OCI-LY1 (cell line): ENCODE measurements around the gene ANKRD33.

ENCODE experiments used
- H2AFZ ChIP-seq: fragments of 200-600 bp; sonication (generic), shearing (Covaris generic); 2 replicates; pipeline ENCODE4 v1.6.0; 2014; ENCODE audit warnings: antibody characterized with exemption, mild to moderate bottlenecking, low read length
- H3F3A ChIP-seq: fragments of 200-600 bp; sonication (generic), shearing (Covaris generic); 2 replicates; pipeline ENCODE4 v1.6.0; 2014; ENCODE audit warnings: mild to moderate bottlenecking, antibody characterized with exemption, low read length, moderate library complexity; ENCODE audit not compliant: insufficient read depth
- H3K27ac ChIP-seq: fragments of 200-600 bp; sonication (generic); 2 replicates; pipeline ENCODE4 v1.5.1; 2014; ENCODE audit warnings: low read length, mixed run types, mild to moderate bottlenecking, low read depth; ENCODE audit not compliant: poor library complexity, severe bottlenecking
- H3K27me3 ChIP-seq: fragments of 200-600 bp; sonication (generic); 2 replicates; pipeline ENCODE4 v1.6.0; 2014; ENCODE audit warnings: antibody characterized with exemption, mild to moderate bottlenecking, low read length, moderate library complexity; ENCODE audit not compliant: insufficient read depth
- H3K36me3 ChIP-seq: fragments of 200-600 bp; sonication (generic); 2 replicates; pipeline ENCODE4 v1.6.1; 2014; ENCODE audit warnings: mild to moderate bottlenecking, antibody characterized with exemption, low read length, moderate library complexity, mixed read lengths; ENCODE audit not compliant: insufficient read depth
- H3K4me1 ChIP-seq: fragments of 200-600 bp; sonication (generic); 2 replicates; pipeline ENCODE4 v1.5.1; 2014; ENCODE audit warnings: mild to moderate bottlenecking, low read length, moderate library complexity; ENCODE audit not compliant: insufficient read depth, severe bottlenecking
- H3K4me2 ChIP-seq: fragments of 200-600 bp; sonication (generic), shearing (Covaris generic); 2 replicates; pipeline ENCODE4 v1.6.1; 2014; ENCODE audit warnings: low read length
- H3K4me3 ChIP-seq: fragments of 200-600 bp; sonication (generic); 2 replicates; pipeline ENCODE4 v1.5.1; 2014; ENCODE audit warnings: low read length, low read depth, mild to moderate bottlenecking, mixed read lengths; ENCODE audit not compliant: poor library complexity, severe bottlenecking
- H3K79me2 ChIP-seq: fragments of 200-600 bp; shearing (Covaris generic); 2 replicates; pipeline ENCODE4 v1.6.1; 2016; ENCODE audit warnings: mixed run types, low read length, mixed read lengths; ENCODE audit not compliant: insufficient read depth
- H3K9ac ChIP-seq: fragments of 200-600 bp; sonication (generic), shearing (Covaris generic); 2 replicates; pipeline ENCODE4 v1.6.1; 2014; ENCODE audit warnings: mild to moderate bottlenecking, low read length, mixed read lengths
- H3K9me2 ChIP-seq: fragments of 200-600 bp; sonication (generic), shearing (Covaris generic); 2 replicates; pipeline ENCODE4 v1.6.1; 2014; ENCODE audit warnings: low read depth, mild to moderate bottlenecking, low read length, mixed read lengths
- H3K9me3 ChIP-seq: fragments of 200-600 bp; shearing (Covaris generic); 2 replicates; pipeline ENCODE4 v1.6.1; 2014; ENCODE audit warnings: low read length, mixed read lengths
- H4K20me1 ChIP-seq: fragments of 200-600 bp; sonication (generic), shearing (Covaris generic); 2 replicates; pipeline ENCODE4 v1.6.0; 2016; ENCODE audit warnings: mild to moderate bottlenecking, low read length; ENCODE audit not compliant: insufficient read depth
- CTCF ChIP-seq: fragments of 200-600 bp; sonication (generic), shearing (Covaris generic); IDR thresholded peaks from 2 replicates; pipeline ENCODE4 v1.5.1; 2017; ENCODE audit warnings: mild to moderate bottlenecking, antibody characterized with exemption, low read length, moderate library complexity, mixed read lengths
- EZH2 ChIP-seq: fragments of 200-600 bp; sonication (generic), shearing (Covaris generic); IDR thresholded peaks from 2 replicates; pipeline ENCODE4 v1.8.0; 2017; ENCODE audit warnings: borderline replicate concordance, mixed run types, mild to moderate bottlenecking, antibody characterized with exemption, low read length, moderate library complexity, mixed read lengths

Gene ANKRD33

GRCh38 chr12:51879102-51879501 is 8.8 kb upstream of the ANKRD33 start:
- Histone ChIP-seq H3K36me3 (no peaks in the 10 kb centered on the region; the same call in 1 of the 2 replicates), H3K4me3 (no peak overlapping the region), H3F3A (no peaks in the 10 kb centered on the region), H3K27ac (no peak overlapping the region), H3K9me2 (no peaks in the 10 kb centered on the region), H3K9ac (no peak overlapping the region), H3K79me2 (no peaks in the 10 kb centered on the region), H3K9me3 (no peaks in the 10 kb centered on the region), H3K4me2 (no peak overlapping the region), H4K20me1 (no peaks in the 10 kb centered on the region), H3K27me3 (no peaks in the 10 kb centered on the region), H2AFZ (no peak overlapping the region), H3K4me1 (no peaks in the 10 kb centered on the region)
- no peak for TF ChIP-seq EZH2
- no peak for TF ChIP-seq CTCF

GRCh38 chr12:51883295-51883694 is 4.6 kb upstream of the ANKRD33 start:
- Histone ChIP-seq H3K9me2 (no peaks in the 10 kb centered on the region), H3K27ac (no peak overlapping the region), H3K9me3 (no peaks in the 10 kb centered on the region), H3K27me3 (no peaks in the 10 kb centered on the region), H3K4me2 (no peak overlapping the region), H3K36me3 (no peaks in the 10 kb centered on the region; the same call in 1 of the 2 replicates), H2AFZ (no peak overlapping the region), H3K79me2 (no peaks in the 10 kb centered on the region), H3K4me3 (no peak overlapping the region), H3K9ac (no peak overlapping the region), H3F3A (no peaks in the 10 kb centered on the region), H4K20me1 (no peaks in the 10 kb centered on the region), H3K4me1 (peaks cover 5% of the 10 kb centered on the region)
- TF ChIP-seq EZH2 (no peak), CTCF (no peak)

DNA sequence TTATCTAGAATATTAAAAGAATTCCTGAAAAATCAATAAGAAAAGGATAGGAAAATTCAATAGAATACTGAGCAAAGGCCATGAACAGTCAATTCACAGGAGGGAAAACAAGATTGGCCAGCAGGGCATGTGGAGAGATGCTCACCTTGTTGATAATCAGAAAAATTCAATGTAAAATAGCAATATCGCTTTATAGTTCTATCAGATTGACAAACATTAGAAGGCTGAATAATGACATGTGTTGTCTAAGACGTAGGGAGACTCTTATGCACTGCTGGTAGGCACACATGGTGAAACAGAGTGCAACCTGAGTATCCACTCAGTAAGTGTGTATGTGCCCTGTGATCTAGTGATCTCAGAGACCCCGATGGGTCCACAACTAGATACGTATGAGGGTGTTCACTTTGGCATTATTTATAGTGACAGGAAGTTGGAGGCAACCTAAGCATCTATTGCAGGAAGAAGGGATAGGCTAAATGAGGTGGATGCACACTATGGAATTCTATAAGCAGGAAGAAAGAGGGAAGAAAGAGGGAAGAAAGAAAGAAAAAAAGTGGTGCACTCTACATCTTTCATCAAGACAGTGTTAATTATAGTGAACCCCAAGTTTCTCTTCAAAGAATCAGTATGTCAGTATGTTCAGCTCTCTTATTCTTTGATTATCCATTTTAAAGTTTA is 3.8 kb upstream of the ANKRD33 start:
- Histone ChIP-seq H3K36me3 (no peaks in the 10 kb centered on the region; the same call in 1 of the 2 replicates), H3K27me3 (no peaks in the 10 kb centered on the region), H4K20me1 (no peaks in the 10 kb centered on the region), H3K9me2 (no peaks in the 10 kb centered on the region), H3K4me1 (peaks cover 5% of the 10 kb centered on the region), H3K9ac (no peak overlapping the region), H2AFZ (no peak overlapping the region), H3K4me2 (no peak overlapping the region), H3K4me3 (no peak overlapping the region), H3K79me2 (no peaks in the 10 kb centered on the region), H3K27ac (no peak overlapping the region), H3K9me3 (no peaks in the 10 kb centered on the region), H3F3A (no peaks in the 10 kb centered on the region)
- no peak for TF ChIP-seq CTCF
- no peak for TF ChIP-seq EZH2
